ENCODE measurements around the gene SNX5.

DNA sequence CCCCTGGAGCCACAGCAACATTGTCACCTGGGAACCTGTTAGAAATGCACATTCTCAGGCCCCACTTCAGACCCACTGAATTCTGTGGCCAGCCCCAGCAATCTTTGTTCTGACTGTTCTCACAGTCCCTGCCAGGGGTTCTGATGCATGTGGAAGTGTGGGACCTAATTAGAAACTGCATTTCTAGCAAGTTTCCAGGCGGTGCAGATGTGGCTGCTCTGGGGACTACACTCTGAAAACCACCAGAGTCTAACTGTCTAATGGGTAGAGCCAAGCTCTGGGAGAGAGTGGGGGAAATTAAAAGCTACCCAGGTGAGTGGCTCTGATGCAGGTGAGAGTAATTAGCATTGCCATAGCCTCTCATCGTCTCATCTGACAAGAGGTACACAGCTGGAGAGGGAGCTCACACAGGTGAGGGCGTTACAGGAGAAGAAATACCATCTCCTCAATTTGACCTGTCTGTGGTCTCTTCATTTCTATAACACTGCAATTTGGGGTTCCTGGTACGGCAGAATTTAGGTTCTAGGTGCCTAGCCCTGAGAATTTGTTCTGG, 66.0 kb downstream of the SNX5 start:
- TF ChIP-seq, protein P1, sequence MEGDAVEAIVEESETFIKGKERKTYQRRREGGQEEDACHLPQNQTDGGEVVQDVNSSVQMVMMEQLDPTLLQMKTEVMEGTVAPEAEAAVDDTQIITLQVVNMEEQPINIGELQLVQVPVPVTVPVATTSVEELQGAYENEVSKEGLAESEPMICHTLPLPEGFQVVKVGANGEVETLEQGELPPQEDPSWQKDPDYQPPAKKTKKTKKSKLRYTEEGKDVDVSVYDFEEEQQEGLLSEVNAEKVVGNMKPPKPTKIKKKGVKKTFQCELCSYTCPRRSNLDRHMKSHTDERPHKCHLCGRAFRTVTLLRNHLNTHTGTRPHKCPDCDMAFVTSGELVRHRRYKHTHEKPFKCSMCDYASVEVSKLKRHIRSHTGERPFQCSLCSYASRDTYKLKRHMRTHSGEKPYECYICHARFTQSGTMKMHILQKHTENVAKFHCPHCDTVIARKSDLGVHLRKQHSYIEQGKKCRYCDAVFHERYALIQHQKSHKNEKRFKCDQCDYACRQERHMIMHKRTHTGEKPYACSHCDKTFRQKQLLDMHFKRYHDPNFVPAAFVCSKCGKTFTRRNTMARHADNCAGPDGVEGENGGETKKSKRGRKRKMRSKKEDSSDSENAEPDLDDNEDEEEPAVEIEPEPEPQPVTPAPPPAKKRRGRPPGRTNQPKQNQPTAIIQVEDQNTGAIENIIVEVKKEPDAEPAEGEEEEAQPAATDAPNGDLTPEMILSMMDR (IDR thresholded peaks at IDR 0.05), result no peak
- TF ChIP-seq POLR2A (IDR thresholded peaks at IDR 0.05), result no peak

Data from Peyer's patch (tissue), 4 donors.